Activated gamma-delta T cell (primary cell): Measurements from ENCODE around the gene SLC4A3.

Experiments used
- DNase-seq: peaks from one replicate; lab custom pipeline; 2025; lab: John Stamatoyannopoulos, UW
- total RNA-seq, 2 donors: gene quantifications; one replicate each; lab custom pipeline; 2026; lab: John Stamatoyannopoulos, UW

Gene SLC4A3
- total RNA-seq, result 0.31 to 1.0 reads per million in 2 donors

- no peak for DNase-seq
These were observed at the start of gene SLC4A3 for GRCh38 chr2:219627103-219628100. SLC4A3 (plus strand) TSS chr2:219627630; CDS start chr2:219627993, 363 bp downstream.

GRCh38 chr2:219578811-219579613, 48.4 kb upstream of the SLC4A3 start:
- DNase-seq, result no peak

GRCh38 chr2:219581346-219581745, 46.1 kb upstream of the SLC4A3 start:
- no peak for DNase-seq

GRCh38 chr2:219591091-219591490, 36.3 kb upstream of the SLC4A3 start:
- no peak for DNase-seq

- no peak for DNase-seq
These were observed 34.7 kb upstream of the SLC4A3 start for GRCh38 chr2:219592736-219593135.

- no peak for DNase-seq
These were observed 34.3 kb upstream of the SLC4A3 start for GRCh38 chr2:219593154-219593553.

GRCh38 chr2:219595256-219595655, 32.2 kb upstream of the SLC4A3 start:
- no peak for DNase-seq

- no peak for DNase-seq
These were observed 30.4 kb upstream of the SLC4A3 start for GRCh38 chr2:219596954-219597551.

GRCh38 chr2:219597552-219598307, 29.7 kb upstream of the SLC4A3 start, which contains the start of gene STK11IP:
STK11IP (plus strand) TSS chr2:219597857; CDS start chr2:219598120, 263 bp downstream.
- DNase-seq, result peak; percentile 74

GRCh38 chr2:219598308-219599078, 28.9 kb upstream of the SLC4A3 start:
- no peak for DNase-seq

GRCh38 chr2:219603771-219604170, 23.7 kb upstream of the SLC4A3 start:
- DNase-seq, result no peak

GRCh38 chr2:219605607-219605954, 21.8 kb upstream of the SLC4A3 start:
- DNase-seq, result no peak

GRCh38 chr2:219607931-219608330, 19.5 kb upstream of the SLC4A3 start:
- no peak for DNase-seq

- DNase-seq, result no peak
These were observed 18.9 kb upstream of the SLC4A3 start for GRCh38 chr2:219608399-219608964.

- DNase-seq, result no peak
These were observed 18.2 kb upstream of the SLC4A3 start for GRCh38 chr2:219609149-219609750.

GRCh38 chr2:219611306-219611705, 16.1 kb upstream of the SLC4A3 start:
- DNase-seq, result no peak

- no peak for DNase-seq
These were observed 15.4 kb upstream of the SLC4A3 start for GRCh38 chr2:219611866-219612576.

GRCh38 chr2:219612577-219613286, 14.7 kb upstream of the SLC4A3 start:
- DNase-seq, result no peak
